SU-DHL-6 (cell line): ENCODE data around the gene AOC2.

Experiments
- H2AFZ ChIP-seq: fragments of 200-600 bp; sonication (generic); 2 replicates; pipeline ENCODE4 v1.6.1; 2014; ENCODE audit warnings: low read depth, mild to moderate bottlenecking, moderate library complexity, mixed read lengths, antibody characterized with exemption, low read length; ENCODE audit not compliant: severe bottlenecking
- H3F3A ChIP-seq: fragments of 200-600 bp; shearing (Covaris generic); 2 replicates; pipeline ENCODE4 v1.6.0; 2016; ENCODE audit warnings: antibody characterized with exemption, mild to moderate bottlenecking; ENCODE audit not compliant: insufficient read depth
- H3K27ac ChIP-seq: fragments of 200-600 bp; sonication (generic); 2 replicates; pipeline ENCODE4 v1.5.1; 2016; ENCODE audit warnings: low read depth, mild to moderate bottlenecking, low read length, moderate library complexity, mixed read lengths
- H3K27me3 ChIP-seq: fragments of 200-600 bp; sonication (generic), shearing (Covaris generic); 2 replicates; pipeline ENCODE4 v1.6.0; 2014; ENCODE audit warnings: mild to moderate bottlenecking, low read length
- H3K36me3 ChIP-seq: fragments of 200-600 bp; sonication (generic); 2 replicates; pipeline ENCODE4 v1.6.1; 2014; ENCODE audit warnings: mild to moderate bottlenecking, low read length, mixed read lengths
- H3K4me2 ChIP-seq: fragments of 300-600, 200-600 bp; shearing (Covaris generic), sonication (generic); 2 replicates; pipeline ENCODE4 v1.6.0; 2014; ENCODE audit warnings: low read length, low read depth, mild to moderate bottlenecking; ENCODE audit not compliant: poor library complexity, severe bottlenecking
- H3K4me3 ChIP-seq: fragments of 200-600 bp; sonication (generic); 2 replicates; pipeline ENCODE4 v1.5.1; 2014; ENCODE audit warnings: antibody characterized with exemption, low read length, mild to moderate bottlenecking, mixed read lengths; ENCODE audit not compliant: insufficient read depth, poor library complexity, severe bottlenecking
- H3K79me2 ChIP-seq: fragments of 200-600 bp; sonication (generic); 2 replicates; pipeline ENCODE4 v1.6.1; 2014; ENCODE audit warnings: mild to moderate bottlenecking, low read length, moderate library complexity; ENCODE audit not compliant: insufficient read depth
- H3K9ac ChIP-seq: fragments of 200-600 bp; sonication (generic); 2 replicates; pipeline ENCODE4 v1.7.0; 2014; ENCODE audit warnings: mild to moderate bottlenecking, low read length
- H3K9me2 ChIP-seq: fragments of 200-600 bp; sonication (generic); replicated peaks from 2 replicates; pipeline ENCODE4 v1.6.1; 2014; ENCODE audit warnings: low read length; ENCODE audit not compliant: insufficient read depth
- H3K9me3 ChIP-seq: fragments of 200-600 bp; sonication (generic); 2 replicates; pipeline ENCODE4 v1.6.1; 2014; ENCODE audit warnings: low read length, mixed read lengths; ENCODE audit not compliant: insufficient read depth
- H4K20me1 ChIP-seq: fragments of 200-600 bp; sonication (generic); 2 replicates; pipeline ENCODE4 v1.6.1; 2014; ENCODE audit warnings: low read depth, mild to moderate bottlenecking, antibody characterized with exemption, low read length, moderate library complexity, mixed read lengths
- EZH2phosphoT487 ChIP-seq: fragments of 200-600 bp; sonication (generic), shearing (Covaris generic); conservative IDR thresholded peaks from 2 replicates; pipeline ENCODE4 v1.6.1; 2018; ENCODE audit warnings: mild to moderate bottlenecking, antibody characterized with exemption, low read length, moderate library complexity, mixed read lengths
- TF ChIP-seq, protein P1 (sequence below): fragments of 200-600 bp; sonication (generic); IDR thresholded peaks from one replicate; pipeline ENCODE4 v1.5.1; 2017; ENCODE audit warnings: antibody characterized with exemption, mild to moderate bottlenecking, low read length, moderate library complexity; ENCODE audit not compliant: insufficient read depth, poor library complexity, severe bottlenecking

Gene AOC2

DNA sequence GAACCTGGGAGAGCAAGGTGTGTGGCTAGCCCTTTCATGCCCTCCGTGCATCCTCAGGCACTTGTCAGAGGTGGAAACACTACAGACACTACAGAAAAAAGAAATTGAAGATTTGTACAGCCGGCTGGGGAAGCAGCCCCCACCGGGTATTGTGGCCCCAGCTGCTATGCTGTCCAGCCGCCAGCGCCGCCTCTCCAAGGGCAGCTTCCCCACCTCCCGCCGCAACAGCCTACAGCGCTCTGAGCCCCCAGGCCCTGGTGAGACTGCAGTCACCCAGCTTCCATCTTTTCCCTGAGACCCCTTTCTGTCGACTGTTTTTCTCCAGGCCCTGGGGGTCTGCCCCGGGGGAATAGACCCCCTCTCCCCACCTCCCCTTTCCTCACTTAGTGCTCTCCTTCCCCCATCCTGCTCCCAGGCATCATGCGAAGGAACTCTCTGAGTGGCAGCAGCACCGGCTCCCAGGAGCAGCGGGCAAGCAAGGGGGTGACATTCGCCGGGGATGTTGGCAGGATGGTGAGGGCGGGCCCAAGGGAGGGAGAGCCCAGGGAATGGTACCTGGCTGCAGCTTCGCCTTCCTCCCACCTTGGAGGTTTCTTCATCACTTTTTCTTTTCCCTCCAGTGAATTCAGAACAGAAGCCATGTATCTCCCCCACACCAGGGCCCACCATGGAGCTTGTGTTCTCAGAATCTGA lies 48.2 kb upstream of the AOC2 start:
- Histone ChIP-seq H3K9ac (no peak overlapping the region), H3K27ac (no peak overlapping the region), H4K20me1 (no peaks in the 10 kb centered on the region), H3K27me3 (no peaks in the 10 kb centered on the region), H3K9me2 (no peaks in the 10 kb centered on the region), H3K4me2 (no peak overlapping the region), H3K36me3 (no peaks in the 10 kb centered on the region), H3K4me3 (no peak overlapping the region), H2AFZ (no peak overlapping the region), H3K79me2 (no peaks in the 10 kb centered on the region), H3K9me3 (no peaks in the 10 kb centered on the region), H3F3A (no peaks in the 10 kb centered on the region)
- TF ChIP-seq, protein P1, sequence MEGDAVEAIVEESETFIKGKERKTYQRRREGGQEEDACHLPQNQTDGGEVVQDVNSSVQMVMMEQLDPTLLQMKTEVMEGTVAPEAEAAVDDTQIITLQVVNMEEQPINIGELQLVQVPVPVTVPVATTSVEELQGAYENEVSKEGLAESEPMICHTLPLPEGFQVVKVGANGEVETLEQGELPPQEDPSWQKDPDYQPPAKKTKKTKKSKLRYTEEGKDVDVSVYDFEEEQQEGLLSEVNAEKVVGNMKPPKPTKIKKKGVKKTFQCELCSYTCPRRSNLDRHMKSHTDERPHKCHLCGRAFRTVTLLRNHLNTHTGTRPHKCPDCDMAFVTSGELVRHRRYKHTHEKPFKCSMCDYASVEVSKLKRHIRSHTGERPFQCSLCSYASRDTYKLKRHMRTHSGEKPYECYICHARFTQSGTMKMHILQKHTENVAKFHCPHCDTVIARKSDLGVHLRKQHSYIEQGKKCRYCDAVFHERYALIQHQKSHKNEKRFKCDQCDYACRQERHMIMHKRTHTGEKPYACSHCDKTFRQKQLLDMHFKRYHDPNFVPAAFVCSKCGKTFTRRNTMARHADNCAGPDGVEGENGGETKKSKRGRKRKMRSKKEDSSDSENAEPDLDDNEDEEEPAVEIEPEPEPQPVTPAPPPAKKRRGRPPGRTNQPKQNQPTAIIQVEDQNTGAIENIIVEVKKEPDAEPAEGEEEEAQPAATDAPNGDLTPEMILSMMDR = no peak
- TF ChIP-seq EZH2phosphoT487 = no peak

DNA sequence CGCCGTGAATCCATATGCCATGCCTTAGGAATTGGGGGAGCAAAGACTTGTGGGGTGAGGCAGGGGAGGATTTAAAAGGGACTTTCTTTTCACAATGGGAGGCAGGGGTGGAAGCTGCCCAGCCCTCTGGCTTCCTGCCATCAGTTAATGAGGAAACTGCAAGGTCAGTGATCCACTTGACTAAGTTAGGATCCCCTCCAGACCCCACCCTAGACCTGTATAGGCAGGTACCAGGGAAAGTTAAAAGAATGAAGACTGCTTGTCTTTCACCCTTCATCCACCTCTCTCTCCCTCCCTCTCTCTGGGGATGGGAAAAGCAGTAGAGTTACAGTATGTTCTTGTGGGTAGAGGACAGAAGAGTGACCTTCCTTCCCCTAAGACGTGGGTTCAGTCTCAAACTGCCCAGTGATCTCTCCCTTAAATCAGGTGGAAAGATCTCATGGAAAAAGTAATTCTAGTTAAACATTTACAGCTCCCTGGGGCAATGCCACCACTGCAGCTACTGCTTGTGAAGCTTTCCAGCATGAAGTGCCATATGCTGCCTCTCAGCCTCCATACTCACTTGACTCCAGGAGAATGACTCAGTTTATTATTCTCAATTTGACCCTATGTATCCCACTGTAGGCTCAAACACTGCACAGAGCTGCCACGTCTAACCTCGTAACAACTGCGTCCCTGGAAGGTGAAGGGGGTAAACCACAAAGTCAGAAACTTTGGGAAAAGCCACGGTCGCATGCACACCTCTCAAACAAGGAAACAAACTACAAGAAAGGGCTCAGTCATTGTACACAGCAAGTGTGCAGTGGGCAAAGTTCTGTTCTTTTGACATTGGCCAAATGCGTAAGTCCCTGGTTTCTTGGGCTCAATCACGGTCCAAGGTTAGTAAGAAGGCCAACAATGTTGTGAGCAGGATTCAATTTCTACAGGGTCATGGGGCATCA lies 47.0 kb upstream of the AOC2 start:
- no peaks in the 10 kb centered on the region for H4K20me1 ChIP-seq

DNA sequence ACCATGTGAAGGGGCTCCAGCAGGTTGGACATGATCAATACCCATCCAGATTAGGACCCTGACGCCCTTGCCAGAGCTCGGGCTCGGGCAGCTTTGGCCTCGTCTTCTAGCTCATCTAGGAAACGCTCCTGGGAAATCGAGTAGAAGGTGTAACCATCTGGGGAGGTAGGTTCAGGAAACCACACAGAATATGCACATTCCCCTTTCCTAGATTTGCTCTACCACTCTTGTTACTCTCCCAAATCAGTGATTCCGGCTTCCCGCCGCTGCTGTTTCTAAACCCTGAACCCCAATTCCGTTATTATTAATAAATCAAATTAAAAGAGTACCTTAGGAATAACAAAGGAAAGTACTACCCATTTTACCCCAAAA lies 46.4 kb upstream of the AOC2 start:
- Histone ChIP-seq H3K27me3 (no peaks in the 10 kb centered on the region), H2AFZ (peak overlapping the region; percentile 85), H3K9me3 (no peaks in the 10 kb centered on the region), H3K27ac (no peak overlapping the region), H3K36me3 (no peaks in the 10 kb centered on the region), H3K9ac (peak overlapping the region; percentile 57), H3K9me2 (no peaks in the 10 kb centered on the region), H3K4me3 (peak overlapping the region; percentile 60), H3K4me2 (peak overlapping the region; percentile 76), H3F3A (no peaks in the 10 kb centered on the region), H4K20me1 (no peaks in the 10 kb centered on the region), H3K79me2 (no peaks in the 10 kb centered on the region)
- no peak for TF ChIP-seq EZH2phosphoT487
- TF ChIP-seq, protein P1 = no peak

More for the DNA sequence above, 47.0 kb upstream of the AOC2 start:
- TF ChIP-seq, protein P1 = no peak
- TF ChIP-seq EZH2phosphoT487 = no peak
- Histone ChIP-seq H3K9ac (peak overlapping the region; percentile 57), H3K79me2 (no peaks in the 10 kb centered on the region), H2AFZ (no peak overlapping the region), H3K9me2 (no peaks in the 10 kb centered on the region), H3F3A (no peaks in the 10 kb centered on the region), H3K27me3 (no peaks in the 10 kb centered on the region), H3K4me3 (peak overlapping the region; percentile 60), H3K4me2 (peak overlapping the region; percentile 76), H3K27ac (no peak overlapping the region), H3K9me3 (no peaks in the 10 kb centered on the region), H3K36me3 (no peaks in the 10 kb centered on the region)
